CD4-positive, alpha-beta T cell treated with Interferon alpha-2 for 1 hour (primary cell): Measurements from ENCODE around the gene CYP24A1.

Experiments
- DNase-seq, 2 donors: peaks; one replicate each; pipeline ENCODE4 v3.0.0-alpha.2; 2020 to 2022

CYP24A1 gene

GRCh38 chr20:54172856-54173652, 732 bp downstream of the CYP24A1 start:
- DNase-seq: no peak

GRCh38 chr20:54172532-54172855, 1.3 kb downstream of the CYP24A1 start:
- DNase-seq: no peak

- DNase-seq: no peak
Measured at GRCh38 chr20:54170963-54171362, 2.8 kb downstream of the CYP24A1 start.

GRCh38 chr20:54170026-54170471, 3.7 kb downstream of the CYP24A1 start:
- DNase-seq: no peak

GRCh38 chr20:54168961-54169862, 4.6 kb downstream of the CYP24A1 start:
- DNase-seq: no peak

- DNase-seq: no peak
Measured at GRCh38 chr20:54167909-54168872, 5.6 kb downstream of the CYP24A1 start.

- no peak for DNase-seq
Measured at GRCh38 chr20:54166987-54167662, 6.7 kb downstream of the CYP24A1 start.

GRCh38 chr20:54165803-54166202, 8.0 kb downstream of the CYP24A1 start:
- DNase-seq: no peak

- no peak for DNase-seq
Measured at GRCh38 chr20:54165014-54165413, 8.8 kb downstream of the CYP24A1 start.

- DNase-seq: no peak
Measured at GRCh38 chr20:54163402-54163801, 10.4 kb downstream of the CYP24A1 start.

- no peak for DNase-seq
Measured at GRCh38 chr20:54162378-54163009, 11.3 kb downstream of the CYP24A1 start.

- DNase-seq: no peak
Measured at GRCh38 chr20:54161821-54162149, 12.0 kb downstream of the CYP24A1 start.

GRCh38 chr20:54161008-54161820, 12.6 kb downstream of the CYP24A1 start:
- no peak for DNase-seq

- DNase-seq: no peak
Measured at GRCh38 chr20:54160065-54161007, 13.4 kb downstream of the CYP24A1 start.

- no peak for DNase-seq
Measured at GRCh38 chr20:54158856-54159418, 14.8 kb downstream of the CYP24A1 start.

GRCh38 chr20:54158226-54158625, 15.6 kb downstream of the CYP24A1 start:
- no peak for DNase-seq

GRCh38 chr20:54156981-54157835, 16.6 kb downstream of the CYP24A1 start:
- DNase-seq: no peak

GRCh38 chr20:54156522-54156921, 17.3 kb downstream of the CYP24A1 start:
- DNase-seq: no peak
